Upper lobe of left lung (tissue), 6 donors: ENCODE measurements around the gene MZF1. TPM values are rescaled to one million over a fixed set of nuclear protein-coding genes. Genes with fewer than 3 reads are reported as not detected.
"Not testable (repeated sequence)": the region's sequence is repeated elsewhere in the genome, so short reads cannot be mapped to it uniquely, and the experiment has no call there.

Source experiments
- ATAC-seq, 2 donors: fragments of 200-7000 bp; cut with Tn5 transposase; one replicate each; pipeline ENCODE4 v1.9.1; 2022; ENCODE audit warnings: mild to moderate bottlenecking in 2 of 2, moderate library complexity in 2 of 2; ENCODE audit not compliant: low FRiP score in 2 of 2
- DNase-seq, 2 donors: peaks; one replicate each; pipeline ENCODE4 v3.0.0-alpha.2; 2019 to 2020
- H3K27ac ChIP-seq, 4 donors: fragments of 200-600 bp; sonication (generic); one replicate each; pipeline ENCODE4 v1.5.1; 2016 to 2019
- H3K27me3 ChIP-seq, 4 donors: fragments of 200-600 bp; sonication (generic); one replicate each; pipeline ENCODE4 v1.5.1; 2017 to 2019
- H3K36me3 ChIP-seq, 4 donors: fragments of 200-600 bp; sonication (generic); one replicate each; pipeline ENCODE4 v1.5.1; 2016 to 2019
- H3K4me1 ChIP-seq, 4 donors: fragments of 200-600 bp; sonication (generic); one replicate each; pipeline ENCODE4 v1.5.1; 2018 to 2019
- H3K4me3 ChIP-seq, 4 donors: fragments of 200-600 bp; sonication (generic); one replicate each; pipeline ENCODE4 v1.5.1; 2017 to 2019; ENCODE audit warnings: mild to moderate bottlenecking in 2 of 4, moderate library complexity in 1 of 4
- H3K9me3 ChIP-seq, 4 donors: fragments of 200-600 bp; sonication (generic); one replicate each; pipeline ENCODE4 v1.5.1; 2018 to 2019
- EP300 ChIP-seq, 4 donors: sonication (generic); formaldehyde crosslinking; IDR thresholded peaks; one replicate each; pipeline ENCODE4 v1.5.1; 2017; ENCODE audit warnings: antibody characterized with exemption in 4 of 4, control low read depth in 2 of 4
- POLR2A ChIP-seq, 4 donors: fragments of 450-650 bp; IDR thresholded peaks; one replicate each; pipeline ENCODE4 v1.5.1; 2016 to 2017; ENCODE audit warnings: antibody characterized with exemption in 4 of 4, mild to moderate bottlenecking in 2 of 4
- POLR2AphosphoS5 ChIP-seq, 2 donors: sonication (generic); formaldehyde crosslinking; IDR thresholded peaks; one replicate each; pipeline ENCODE4 v1.5.1; 2017; ENCODE audit warnings: antibody characterized with exemption in 2 of 2
- WGBS, 2 donors: methylation state at CpG; one replicate each; pipeline ENCODE4 v1.1.5; 2017 to 2018; 5-methylcytosine and 5-hydroxymethylcytosine counted together
- total RNA-seq, 6 donors: library from RNA; depleted of rRNA in 4 of 6; stranded (reverse); fragments of >200 nt in 4 of 6; gene quantifications; one replicate each; pipeline versions ENCODE4 v1.1.0 to v1.2.1, GENCODE V29; 2016 to 2021
- TF ChIP-seq, protein P1 (sequence below), 6 experiments: fragments of 450-650 bp in 4 of 6; fragments of 200-600 bp in 2 of 6; sonication (generic) in 2 of 6; IDR thresholded peaks; one replicate each; pipeline ENCODE4 v1.5.1; 2016 to 2019; ENCODE audit warnings: antibody characterized with exemption in 6 of 6
- donor health status: DM: no; HTN: no; CAD: no; lungs with moderate emphysema.
- donor health status: DM: no; HTN: yes; CAD: no; lungs with severe emphysema.

The MZF1 gene
- total RNA-seq, 6 donors from 2014 or later: 34.8 to 162 (median 45.5) TPM

DNA sequence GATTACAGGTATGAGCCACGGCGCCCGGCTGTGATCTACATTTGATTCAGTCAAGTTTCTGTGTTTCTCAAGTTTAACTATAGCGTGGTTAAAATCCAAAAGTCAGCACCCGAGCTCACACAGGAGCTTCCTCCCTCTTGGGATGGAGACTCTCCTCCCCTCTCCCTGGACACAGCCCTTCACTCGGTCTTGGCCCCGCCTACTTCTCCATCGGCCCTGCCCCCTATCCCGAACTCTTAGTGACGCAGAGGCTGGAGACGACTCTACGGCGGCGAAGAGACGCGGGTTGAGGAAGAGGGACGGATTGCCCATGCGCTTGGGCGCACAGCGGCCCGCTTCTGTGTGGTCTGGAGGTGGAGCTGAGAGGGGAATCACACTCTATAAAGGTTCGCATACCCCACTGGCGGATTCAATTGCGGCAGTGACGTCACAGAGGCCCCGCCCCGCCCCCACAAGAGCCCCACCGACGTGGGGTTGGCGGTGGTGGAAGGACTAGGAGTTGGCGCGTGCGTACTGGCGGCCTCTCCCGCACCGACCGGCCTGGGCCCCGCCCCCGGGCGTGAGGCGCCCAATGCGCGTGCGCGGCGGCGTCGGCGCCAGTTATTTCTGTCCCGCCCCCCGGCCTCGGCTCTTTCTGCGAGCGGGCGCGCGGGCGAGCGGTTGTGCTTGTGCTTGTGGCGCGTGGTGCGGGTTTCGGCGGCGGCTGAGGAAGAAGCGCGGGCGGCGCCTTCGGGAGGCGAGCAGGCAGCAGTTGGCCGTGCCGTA is 29.1 kb downstream of the MZF1 start, which contains the start of gene TRIM28:
Gene TRIM28 (plus strand): TSS at position 239 of the 765 bp plus-strand sequence. CDS start 694 bp downstream, outside the sequence.
- Histone ChIP-seq H3K9me3 (no peaks in the 10 kb centered on the region), H3K36me3 (peaks cover 14 to 22% (median 20%) of the 10 kb centered on the region in 4 donors), H3K27me3 (no peaks in the 10 kb centered on the region), H3K27ac (peak within 1 kb of the TSS; percentile 89 to 98 (median 94)), H3K4me3 (peak within 1 kb of the TSS; percentile 68 to 98 (median 94)), H3K4me1 (peaks cover 24 to 34% (median 28%) of the 10 kb centered on the region in 4 donors)
- TF ChIP-seq POLR2A (IDR thresholded peaks at IDR 0.05) (peak; percentile 51 to 97 (median 96)), POLR2AphosphoS5 (IDR thresholded peaks at IDR 0.05) (peak; percentile 89 to 96), EP300 (IDR thresholded peaks at IDR 0.05) (peak in 1 of 4 donors; percentile 39)
- TF ChIP-seq, protein P1, sequence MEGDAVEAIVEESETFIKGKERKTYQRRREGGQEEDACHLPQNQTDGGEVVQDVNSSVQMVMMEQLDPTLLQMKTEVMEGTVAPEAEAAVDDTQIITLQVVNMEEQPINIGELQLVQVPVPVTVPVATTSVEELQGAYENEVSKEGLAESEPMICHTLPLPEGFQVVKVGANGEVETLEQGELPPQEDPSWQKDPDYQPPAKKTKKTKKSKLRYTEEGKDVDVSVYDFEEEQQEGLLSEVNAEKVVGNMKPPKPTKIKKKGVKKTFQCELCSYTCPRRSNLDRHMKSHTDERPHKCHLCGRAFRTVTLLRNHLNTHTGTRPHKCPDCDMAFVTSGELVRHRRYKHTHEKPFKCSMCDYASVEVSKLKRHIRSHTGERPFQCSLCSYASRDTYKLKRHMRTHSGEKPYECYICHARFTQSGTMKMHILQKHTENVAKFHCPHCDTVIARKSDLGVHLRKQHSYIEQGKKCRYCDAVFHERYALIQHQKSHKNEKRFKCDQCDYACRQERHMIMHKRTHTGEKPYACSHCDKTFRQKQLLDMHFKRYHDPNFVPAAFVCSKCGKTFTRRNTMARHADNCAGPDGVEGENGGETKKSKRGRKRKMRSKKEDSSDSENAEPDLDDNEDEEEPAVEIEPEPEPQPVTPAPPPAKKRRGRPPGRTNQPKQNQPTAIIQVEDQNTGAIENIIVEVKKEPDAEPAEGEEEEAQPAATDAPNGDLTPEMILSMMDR (IDR thresholded peaks at IDR 0.05): peak in 4 of 6 experiments; percentile 17 to 44 (median 40)
- DNase-seq: peak; percentile 98 to 100
- ATAC-seq: peak; percentile 98 to 99
- 0 to 1% methylated on average over 33 to 67 of the region's 73 CpGs for WGBS, 2 donors

DNA sequence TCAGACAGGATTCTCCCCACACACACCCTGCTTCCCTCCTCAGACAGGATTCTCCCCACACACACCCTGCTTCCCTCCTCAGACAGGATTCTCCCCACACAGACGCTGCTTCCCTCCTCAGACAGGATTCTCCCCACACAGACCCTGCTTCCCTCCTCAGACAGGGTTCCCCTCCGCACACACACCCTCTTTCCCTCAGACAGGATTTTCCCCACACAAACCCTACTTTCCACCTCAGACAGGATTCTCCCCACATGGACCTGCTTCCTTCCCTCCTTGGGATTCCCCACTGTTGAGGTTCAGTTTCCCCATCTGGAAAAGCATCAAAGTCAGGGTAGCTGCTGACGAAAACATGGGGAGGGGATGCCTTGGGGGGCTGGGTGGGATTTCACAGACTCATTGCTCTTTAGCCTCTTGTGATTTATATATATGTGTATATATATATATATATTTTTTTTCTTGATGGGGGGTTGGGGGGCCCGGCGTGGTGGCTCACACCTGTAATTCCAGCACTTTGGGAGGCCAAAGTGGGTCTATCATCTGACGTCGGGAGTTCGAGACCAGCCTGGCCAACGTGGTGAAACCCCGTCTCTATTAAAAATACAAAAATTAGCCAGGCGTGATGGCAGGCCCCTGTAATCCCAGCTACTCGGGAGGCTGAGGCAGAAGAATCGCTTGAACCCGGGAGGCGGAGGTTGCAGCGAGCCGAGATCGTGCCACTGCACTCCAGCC is 30.3 kb downstream of the MZF1 start:
- not testable (repeated sequence) for H3K36me3 ChIP-seq, H3K27me3 ChIP-seq, ATAC-seq, DNase-seq, H3K9me3 ChIP-seq
- H3K27ac ChIP-seq: peak overlapping the region; percentile 89 to 98 (median 94)
- 85% methylated on average over 18 of the region's 18 CpGs for WGBS, 2 donors
- H3K4me1 ChIP-seq: peaks cover 31 to 45% (median 38%) of the 10 kb centered on the region in 4 donors
- peak overlapping the region in 3 of 4 donors; percentile 91 to 98 (median 97) for H3K4me3 ChIP-seq

DNA sequence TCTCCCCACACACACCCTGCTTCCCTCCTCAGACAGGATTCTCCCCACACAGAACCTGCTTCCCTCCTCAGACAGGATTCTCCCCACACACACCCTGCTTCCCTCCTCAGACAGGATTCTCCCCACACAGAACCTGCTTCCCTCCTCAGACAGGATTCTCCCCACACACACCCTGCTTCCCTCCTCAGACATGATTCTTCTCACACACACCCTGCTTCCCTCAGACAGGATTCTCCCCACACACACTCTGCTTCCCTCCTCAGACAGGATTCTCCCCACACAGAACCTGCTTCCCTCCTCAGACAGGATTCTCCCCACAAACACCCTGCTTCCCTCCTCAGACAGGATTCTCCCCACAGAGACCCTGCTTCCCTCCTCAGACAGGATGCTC is 34.0 kb downstream of the MZF1 start:
- H3K36me3 ChIP-seq, H3K9me3 ChIP-seq, H3K4me3 ChIP-seq, H3K27me3 ChIP-seq, H3K27ac ChIP-seq, DNase-seq, ATAC-seq: not testable (repeated sequence)
- peaks cover 10 to 22% (median 15%) of the 10 kb centered on the region in 4 donors for H3K4me1 ChIP-seq

DNA sequence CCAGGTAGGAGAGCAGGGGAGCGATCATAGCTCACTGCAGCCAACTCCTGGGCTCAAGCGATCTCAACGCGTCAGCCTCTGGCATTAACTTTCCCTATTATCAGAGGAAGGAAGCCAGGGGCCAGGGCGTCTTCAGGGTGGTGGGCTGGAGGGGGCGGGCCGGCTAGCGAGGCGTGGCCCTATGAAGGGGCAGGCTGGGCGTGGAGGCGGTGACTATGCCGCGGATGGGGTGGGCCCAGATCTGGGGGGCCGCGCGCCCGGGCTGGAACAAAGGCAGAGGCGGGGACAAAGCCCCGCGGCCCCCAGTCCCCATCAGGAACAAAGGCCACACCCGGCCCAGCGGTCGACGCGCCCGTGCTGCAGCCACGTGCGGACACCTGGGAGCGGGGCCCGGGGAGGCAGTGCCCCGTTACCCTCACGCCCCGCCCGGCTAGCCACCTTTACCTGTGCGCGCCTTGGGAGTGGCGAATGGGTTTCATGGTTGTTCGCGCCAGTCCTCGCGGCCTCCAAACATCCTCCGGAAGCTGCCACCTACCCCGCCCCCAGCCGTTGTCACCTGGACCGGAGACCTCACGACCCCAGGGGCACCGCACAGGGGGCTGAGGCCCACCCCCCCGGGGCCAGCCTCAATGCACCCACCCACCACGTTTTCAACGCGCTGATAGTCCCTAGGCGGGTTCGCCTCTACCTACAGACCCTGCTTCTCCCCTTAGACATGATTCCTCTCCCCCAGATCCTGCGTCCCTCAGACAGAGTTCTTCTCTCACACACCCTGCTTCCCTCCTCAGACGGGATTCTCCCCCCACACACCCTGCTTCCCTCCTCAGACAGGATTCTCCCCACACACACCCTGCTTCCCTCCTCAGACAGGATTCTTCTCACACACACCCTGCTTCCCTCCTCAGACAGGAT is 34.6 kb downstream of the MZF1 start:
- WGBS, 2 donors: 3 to 7% methylated on average over 24 to 49 of the region's 55 CpGs
- peaks cover 10 to 20% (median 14%) of the 10 kb centered on the region in 4 donors for H3K4me1 ChIP-seq
- no peaks in the 10 kb centered on the region for H3K36me3 ChIP-seq
- no peaks in the 10 kb centered on the region for H3K9me3 ChIP-seq
- peak overlapping the region; percentile 17 to 69 (median 40) for H3K27ac ChIP-seq
- TF ChIP-seq, protein P1 (IDR thresholded peaks at IDR 0.05): no peak
- no peak for TF ChIP-seq POLR2A (IDR thresholded peaks at IDR 0.05)
- TF ChIP-seq POLR2AphosphoS5 (IDR thresholded peaks at IDR 0.05): no peak
- no peak for TF ChIP-seq EP300 (IDR thresholded peaks at IDR 0.05)
- peaks cover 0 to 9% (median 3%) of the 10 kb centered on the region in 4 donors for H3K27me3 ChIP-seq
- ATAC-seq (peak; percentile 52 to 82), DNase-seq (peak in 1 of 2 donors; percentile 87)
- peak overlapping the region in 3 of 4 donors; percentile 34 to 42 (median 41) for H3K4me3 ChIP-seq

DNA sequence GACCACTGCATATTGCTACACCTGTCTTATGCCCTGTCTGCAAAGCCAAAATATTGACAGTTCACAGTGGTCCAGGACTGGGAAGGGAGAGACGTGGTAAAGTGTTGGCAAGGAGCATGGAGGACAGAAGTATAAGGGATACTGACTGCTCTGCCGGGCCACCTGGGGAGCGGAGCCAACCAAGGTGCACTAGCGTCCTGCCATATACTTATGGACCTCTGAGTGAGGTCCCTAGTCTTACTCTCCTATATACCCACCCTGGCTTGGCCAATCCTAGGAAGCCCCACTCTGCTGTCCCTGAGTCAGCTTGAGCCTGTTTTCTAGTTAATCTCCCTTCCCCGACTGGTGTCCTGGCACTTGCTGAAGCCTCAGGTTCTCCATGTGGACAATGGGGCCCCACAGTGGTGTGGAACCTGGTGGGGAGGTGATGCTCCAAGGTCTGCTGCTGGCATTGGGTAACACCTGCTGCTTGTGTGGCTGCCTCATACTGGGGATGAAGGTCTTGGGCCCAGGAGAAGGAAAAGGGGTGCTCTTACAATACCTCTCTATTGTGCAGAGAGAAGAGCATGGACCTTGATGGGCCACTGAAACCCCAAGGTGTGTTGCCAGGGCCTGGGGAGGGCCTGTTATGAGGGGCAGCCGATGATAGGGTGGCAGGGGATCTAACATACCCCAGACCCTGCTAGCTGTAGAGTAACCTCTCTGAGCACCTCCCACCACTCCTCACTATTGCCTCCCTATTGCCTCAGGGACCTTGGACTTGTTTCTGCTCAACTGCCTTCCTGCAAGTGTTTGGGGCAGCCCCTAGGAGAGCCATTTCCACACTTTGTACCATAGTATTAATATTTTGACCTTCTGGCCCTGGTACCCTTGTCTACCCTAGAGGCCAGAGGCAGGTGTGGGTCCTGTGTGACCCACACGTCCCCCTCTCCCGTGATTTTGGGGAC is 36.0 kb downstream of the MZF1 start:
- no peak overlapping the region for H3K27ac ChIP-seq
- 83 to 96% methylated on average over 7 to 8 of the region's 8 CpGs for WGBS, 2 donors
- peaks cover 0 to 9% (median 3%) of the 10 kb centered on the region in 4 donors for H3K27me3 ChIP-seq
- no peaks in the 10 kb centered on the region for H3K9me3 ChIP-seq
- DNase-seq (no peak), ATAC-seq (peak in 1 of 2 donors; percentile 55)
- TF ChIP-seq, protein P1 (IDR thresholded peaks at IDR 0.05): no peak
- TF ChIP-seq POLR2A (IDR thresholded peaks at IDR 0.05) (no peak), EP300 (IDR thresholded peaks at IDR 0.05) (no peak), POLR2AphosphoS5 (IDR thresholded peaks at IDR 0.05) (no peak)
- no peaks in the 10 kb centered on the region for H3K36me3 ChIP-seq
- H3K4me1 ChIP-seq: peaks cover 7 to 14% (median 11%) of the 10 kb centered on the region in 4 donors
- H3K4me3 ChIP-seq: no peak overlapping the region
